HCT116 (cell line): ENCODE measurements around the gene DNM3. TPM values are rescaled to one million over a fixed set of nuclear protein-coding genes. Genes with fewer than 3 reads are reported as not detected.

Experiments
- ATAC-seq: fragments of 200-7000 bp; cut with Tn5 transposase; 2 replicates; pipeline ENCODE4 v1.9.1; 2020; ENCODE audit warnings: mild to moderate bottlenecking, moderate library complexity
- BruUV-seq: library from RNA; stranded (reverse); fragments of 400-500 nt; replicated peaks from 2 replicates; lab custom pipeline; 2021; lab: Mats Ljungman, UMichigan
- CTCF ChIA-PET: fragments of 300-600 bp; sonication (Branson Sonifier 250); formaldehyde crosslinking; loops from one replicate; lab custom pipeline; 2021; ENCODE audit warnings: antibody characterized with exemption; lab: Charles Lee
- POLR2A ChIA-PET: fragments of 300-600, 350-600 bp; sonication (Branson Sonifier 250); formaldehyde crosslinking; loops from one replicate; lab custom pipeline; 2021; ENCODE audit warnings: antibody characterized with exemption; lab: Charles Lee
- RAD21 ChIA-PET, 2 experiments: fragments of 300-600 bp; sonication (Branson Sonifier 250); formaldehyde crosslinking; loops; one replicate each; lab custom pipeline; 2023; ENCODE audit warnings: low total read pairs in 2 of 2; ENCODE audit not compliant: uncharacterized antibody in 2 of 2, unreplicated experiment in 2 of 2, low non-redundant PET in 1 of 2; lab: Charles Lee
- DNase-seq: peaks from one replicate; pipeline ENCODE4 v3.0.0-alpha.2; 2010; ENCODE audit warnings: low read depth, low spot score
- H2AFZ ChIP-seq: fragments of 200-600 bp; shearing (Covaris generic), sonication (generic); 2 replicates; pipeline ENCODE4 v1.6.1; 2017; ENCODE audit warnings: low read depth, mixed run types, mixed read lengths, antibody characterized with exemption, low read length; ENCODE audit not compliant: poor library complexity, severe bottlenecking
- H3K27ac ChIP-seq: 2 replicates; pipeline ENCODE4 v1.5.1; 2012; ENCODE audit warnings: low read depth, low read length
- H3K27me3 ChIP-seq: fragments of 200-600 bp; sonication (generic); 2 replicates; pipeline ENCODE4 v1.6.1; 2016; ENCODE audit warnings: mixed run types, low read length, mixed read lengths; ENCODE audit not compliant: insufficient read depth
- H3K36me3 ChIP-seq, 2 experiments: fragments of 200-500 bp in 1 of 2; fragments of 200-600 bp in 1 of 2; sonication (Bioruptor generic) in 1 of 2; sonication (generic) in 1 of 2; 2 replicates each; pipeline versions ENCODE4 v1.5.1 to v1.6.1; 2014 to 2016; ENCODE audit warnings: low read length in 2 of 2, inconsistent platforms in 1 of 2, mixed read lengths in 1 of 2, mixed run types in 1 of 2; ENCODE audit not compliant: insufficient read depth in 2 of 2, control insufficient read depth in 1 of 2
- H3K4me1 ChIP-seq, 2 experiments: fragments of 200-600 bp in 1 of 2; sonication (generic) in 1 of 2; 2 replicates each; pipeline versions ENCODE4 v1.5.1 to v1.6.1; 2012 to 2017; ENCODE audit warnings: low read length in 2 of 2, inconsistent platforms in 1 of 2, mild to moderate bottlenecking in 1 of 2, mixed read lengths in 1 of 2, mixed run types in 1 of 2, moderate library complexity in 1 of 2; ENCODE audit not compliant: insufficient read depth in 2 of 2, control insufficient read depth in 1 of 2
- H3K4me2 ChIP-seq: fragments of 200-600 bp; sonication (generic); 2 replicates; pipeline ENCODE4 v1.6.1; 2017; ENCODE audit warnings: mixed run types, low read length, mixed read lengths
- H3K4me3 ChIP-seq, 2 experiments: fragments of 200-600 bp in 1 of 2; sonication (generic) in 1 of 2; replicated peaks in 1 of 2; 2 replicates each; pipeline ENCODE4 v1.5.1; 2011 to 2016; ENCODE audit warnings: low read length in 2 of 2, control low read depth in 1 of 2, low read depth in 1 of 2, mild to moderate bottlenecking in 1 of 2, mixed read lengths in 1 of 2, mixed run types in 1 of 2
- H3K79me2 ChIP-seq: fragments of 200-600 bp; sonication (generic); 2 replicates; pipeline ENCODE4 v1.6.1; 2017; ENCODE audit warnings: mild to moderate bottlenecking, mixed run types, low read length, moderate library complexity, mixed read lengths; ENCODE audit not compliant: insufficient read depth
- H3K9ac ChIP-seq: fragments of 200-600 bp; sonication (generic); 2 replicates; pipeline ENCODE4 v1.6.1; 2016; ENCODE audit warnings: low read length, mixed read lengths
- H3K9me2 ChIP-seq: fragments of 200-600 bp; sonication (generic), shearing (Covaris generic); 2 replicates; pipeline ENCODE4 v1.6.1; 2017; ENCODE audit warnings: mixed run types, mild to moderate bottlenecking, moderate library complexity; ENCODE audit not compliant: insufficient read depth
- H3K9me3 ChIP-seq, 2 experiments: fragments of 200-500 bp in 1 of 2; fragments of 200-600 bp in 1 of 2; sonication (Bioruptor generic) in 1 of 2; sonication (generic) in 1 of 2; 2 replicates each; pipeline ENCODE4 v1.6.1; 2014 to 2017; ENCODE audit warnings: low read length in 2 of 2, mixed read lengths in 2 of 2, inconsistent platforms in 1 of 2, low read depth in 1 of 2, mild to moderate bottlenecking in 1 of 2, mixed run types in 1 of 2, moderate library complexity in 1 of 2; ENCODE audit not compliant: control insufficient read depth in 1 of 2, insufficient read depth in 1 of 2
- H4K20me1 ChIP-seq: fragments of 200-600 bp; sonication (generic), shearing (Covaris generic); 2 replicates; pipeline ENCODE4 v1.6.1; 2017; ENCODE audit warnings: mixed run types, mild to moderate bottlenecking, moderate library complexity; ENCODE audit not compliant: insufficient read depth
- ATF3 ChIP-seq: IDR thresholded peaks from 2 replicates; pipeline ENCODE4 v1.6.1; 2012
- CEBPB ChIP-seq: IDR thresholded peaks from 2 replicates; pipeline ENCODE4 v1.6.1; 2012; ENCODE audit warnings: low read depth
- CTCF ChIP-seq, 3 experiments: fragments of 200-600 bp in 1 of 3; sonication (generic) in 1 of 3; IDR thresholded peaks in 2 of 3; conservative IDR thresholded peaks in 1 of 3; 2 replicates each; pipeline ENCODE4 v1.5.1; 2012 to 2017; ENCODE audit warnings: low read depth in 2 of 3, low read length in 2 of 3, antibody characterized with exemption in 1 of 3, borderline replicate concordance in 1 of 3, control low read depth in 1 of 3, mild to moderate bottlenecking in 1 of 3, mixed read lengths in 1 of 3, mixed run types in 1 of 3, moderate library complexity in 1 of 3; ENCODE audit not compliant: insufficient read depth in 1 of 3
- EZH2 ChIP-seq: fragments of 200-600 bp; sonication (generic); IDR thresholded peaks from 2 replicates; pipeline ENCODE4 v1.6.1; 2017; ENCODE audit warnings: antibody characterized with exemption, mixed run types
- EZH2phosphoT487 ChIP-seq: fragments of 200-600 bp; IDR thresholded peaks from 2 replicates; pipeline ENCODE4 v1.6.1; 2018; ENCODE audit warnings: antibody characterized with exemption, borderline replicate concordance
- FOSL1 ChIP-seq: IDR thresholded peaks from 2 replicates; pipeline ENCODE4 v1.6.1; 2012; ENCODE audit warnings: low read depth
- JUND ChIP-seq: IDR thresholded peaks from 2 replicates; pipeline ENCODE4 v1.6.1; 2012
- POLR2A ChIP-seq: IDR thresholded peaks from 2 replicates; pipeline ENCODE4 v1.7.0; 2011; ENCODE audit warnings: borderline replicate concordance; ENCODE audit not compliant: insufficient read depth, insufficient read length; ENCODE audit errors: extremely low read depth
- POLR2AphosphoS5 ChIP-seq: IDR thresholded peaks from 2 replicates; pipeline ENCODE4 v1.6.1; 2011; ENCODE audit warnings: mild to moderate bottlenecking, low read depth, low read length, moderate library complexity
- RAD21 ChIP-seq: IDR thresholded peaks from 2 replicates; pipeline ENCODE4 v1.6.1; 2012; ENCODE audit warnings: low read depth, mild to moderate bottlenecking
- SIN3A ChIP-seq: IDR thresholded peaks from 2 replicates; pipeline ENCODE4 v1.6.1; 2012; ENCODE audit warnings: low read depth
- SP1 ChIP-seq: IDR thresholded peaks from 2 replicates; pipeline ENCODE4 v1.6.1; 2012; ENCODE audit warnings: low read depth
- SRF ChIP-seq: IDR thresholded peaks from 2 replicates; pipeline ENCODE4 v1.6.1; 2012; ENCODE audit warnings: low read depth
- TCF7L2 ChIP-seq: IDR thresholded peaks from 2 replicates; pipeline ENCODE4 v1.7.0; 2011; ENCODE audit warnings: borderline replicate concordance, inconsistent platforms; ENCODE audit not compliant: insufficient read depth, insufficient read length; ENCODE audit errors: extremely low read depth
- YY1 ChIP-seq: IDR thresholded peaks from 2 replicates; pipeline ENCODE4 v1.6.1; 2011; ENCODE audit warnings: low read length, low read depth, moderate library complexity, mild to moderate bottlenecking; ENCODE audit not compliant: insufficient replicate concordance; ENCODE audit errors: extremely low read depth
- ZBTB33 ChIP-seq: IDR thresholded peaks from 2 replicates; pipeline ENCODE4 v1.6.1; 2011; ENCODE audit warnings: mild to moderate bottlenecking, low read length, moderate library complexity; ENCODE audit not compliant: insufficient replicate concordance; ENCODE audit errors: extremely low read depth
- ZFX ChIP-seq: fragments of 450-650 bp; IDR thresholded peaks from 2 replicates; pipeline ENCODE4 v1.6.1; 2017
- ZNF274 ChIP-seq: fragments of 200-500 bp; sonication (Bioruptor generic); IDR thresholded peaks from 2 replicates; pipeline ENCODE4 v1.6.1; 2014; ENCODE audit warnings: mild to moderate bottlenecking, low read depth, low read length, inconsistent platforms
- intact Hi-C: fragments of 100-400 bp; cut with micrococcal nuclease; formaldehyde crosslinking; loops from 2 replicates; pipeline ENCODE4 v1.10.0; 2022
- total RNA-seq: library from RNA; stranded (reverse); gene quantifications from one replicate; pipeline ENCODE4 v1.2.1, GENCODE V29; 2021; ENCODE audit not compliant: unreplicated experiment

The DNM3 gene
- total RNA-seq, 1 experiment from 2014 or later = 3.1 TPM

DNA sequence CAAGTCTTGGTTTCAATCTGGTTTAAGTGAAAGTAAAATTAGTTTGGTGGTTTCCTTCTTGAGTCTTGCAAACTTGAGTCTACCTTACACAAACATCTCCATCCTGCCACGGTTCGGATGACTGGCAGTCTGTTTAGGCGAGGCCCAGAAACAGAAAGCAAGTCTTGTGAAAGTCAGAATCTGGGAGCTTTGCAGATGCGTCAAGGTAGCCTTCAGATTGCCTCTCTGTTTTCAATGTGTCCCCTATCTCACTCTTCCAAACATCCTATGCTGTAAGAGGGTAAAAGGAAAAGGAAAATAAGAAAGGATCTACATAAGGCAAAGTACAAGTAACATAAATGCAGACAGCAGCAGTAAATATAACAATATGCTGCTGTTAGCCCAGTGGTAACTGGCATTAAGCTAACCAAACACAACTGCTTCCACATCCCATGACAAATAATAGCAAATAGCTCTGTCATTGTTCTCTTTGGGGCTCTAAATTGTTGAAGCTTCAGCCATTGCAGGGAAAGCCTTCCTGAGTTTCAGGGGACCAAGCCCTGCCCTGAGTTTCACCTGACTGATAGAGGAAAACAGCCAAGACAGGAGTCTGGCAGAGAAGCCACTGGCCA is 552.9 kb downstream of the DNM3 start:
- RAD21 ChIA-PET = no interaction called here
- ATAC-seq (no peak), DNase-seq (no peak)
- H3K9ac ChIP-seq = no peak overlapping the region
- H3K4me1 ChIP-seq = peaks cover 3 to 4% of the 10 kb centered on the region in 2 experiments; a peak in 3 of 4 replicates
- no peak overlapping the region for H3K4me2 ChIP-seq
- intact Hi-C loops = no loop called here
- POLR2A ChIA-PET = no interaction called here
- H4K20me1 ChIP-seq = no peaks in the 10 kb centered on the region
- no peaks in the 10 kb centered on the region for H3K9me3 ChIP-seq
- BruUV-seq = no TSS peak
- H2AFZ ChIP-seq = no peak overlapping the region
- no peak overlapping the region for H3K4me3 ChIP-seq
- CTCF ChIA-PET = no interaction called here
- no peaks in the 10 kb centered on the region for H3K9me2 ChIP-seq
- TF ChIP-seq RAD21 (no peak), ATF3 (no peak), ZNF274 (no peak), ZFX (no peak), TCF7L2 (no peak)
- H3K27ac ChIP-seq = no peak overlapping the region
- H3K36me3 ChIP-seq = no peaks in the 10 kb centered on the region
- H3K27me3 ChIP-seq = no peaks in the 10 kb centered on the region
- H3K79me2 ChIP-seq = no peaks in the 10 kb centered on the region

DNA sequence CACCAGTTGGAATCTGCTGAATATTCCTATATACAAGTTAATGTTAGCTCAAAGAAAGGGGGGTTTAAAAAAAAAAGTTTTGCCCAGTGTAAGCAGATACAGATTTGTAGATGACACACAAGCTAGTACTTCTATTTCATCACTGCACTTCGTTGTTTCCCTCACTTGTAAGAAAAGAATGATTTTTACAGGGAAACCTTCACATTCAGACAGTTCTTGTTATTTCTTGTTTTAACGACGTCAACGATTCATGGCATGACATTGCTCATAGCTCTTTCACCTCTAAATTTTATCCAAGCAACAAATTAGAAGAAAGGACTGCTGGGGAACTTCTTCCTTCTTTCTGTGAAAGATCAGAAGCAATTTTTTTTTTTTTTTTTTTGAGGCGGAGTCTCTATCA is 553.5 kb downstream of the DNM3 start:
- no peaks in the 10 kb centered on the region for H3K36me3 ChIP-seq
- H3K9me3 ChIP-seq = no peaks in the 10 kb centered on the region
- ChIA-PET RAD21 (no interaction called here), CTCF (no interaction called here), POLR2A (no interaction called here)
- no peak overlapping the region for H3K27ac ChIP-seq
- ATAC-seq = no peak
- no peaks in the 10 kb centered on the region for H3K27me3 ChIP-seq
- peaks cover 5 to 7% of the 10 kb centered on the region in 2 experiments; a peak in 3 of 4 replicates for H3K4me1 ChIP-seq
- H4K20me1 ChIP-seq = no peaks in the 10 kb centered on the region
- no TSS peak for BruUV-seq
- H3K9me2 ChIP-seq = no peaks in the 10 kb centered on the region
- DNase-seq = no peak
- no peaks in the 10 kb centered on the region for H3K79me2 ChIP-seq
- intact Hi-C loops = no loop called here
- H3K9ac ChIP-seq = no peak overlapping the region
- no peak overlapping the region for H2AFZ ChIP-seq
- H3K4me3 ChIP-seq = no peak overlapping the region
- H3K4me2 ChIP-seq = no peak overlapping the region
- TF ChIP-seq TCF7L2 (no peak), CEBPB (no peak), SP1 (no peak), CTCF (IDR thresholded peaks at IDR 0.05 in 2 of 3, conservative IDR thresholded peaks at IDR 0.05 in 1 of 3; ENCODE audit: borderline replicate concordance in 1 of 3, insufficient read depth in 1 of 3, low read depth in 2 of 3, low read length in 2 of 3) (no peak), ZBTB33 (no peak), EZH2 (no peak), JUND (no peak), SIN3A (no peak), POLR2AphosphoS5 (no peak), FOSL1 (no peak), YY1 (no peak), SRF (no peak), EZH2phosphoT487 (no peak), POLR2A (no peak), ZNF274 (no peak)
